NCI-H524 (cell line): Measurements from ENCODE around the gene USP9X.
"Not testable (repeated sequence)": the region's sequence is repeated elsewhere in the genome, so short reads cannot be mapped to it uniquely, and the experiment has no call there.

Experiments used
- DNase-seq, 2 experiments: peaks; one replicate each; lab custom pipeline; 2025; lab: John Stamatoyannopoulos, UW

Gene USP9X

GRCh38 chrX:41084893-41085511 lies at the start of gene USP9X:
USP9X (plus strand) TSS chrX:41085445; CDS start chrX:41123629, 38,184 bp downstream.
- peak; percentile 80 to 90 for DNase-seq

DNA sequence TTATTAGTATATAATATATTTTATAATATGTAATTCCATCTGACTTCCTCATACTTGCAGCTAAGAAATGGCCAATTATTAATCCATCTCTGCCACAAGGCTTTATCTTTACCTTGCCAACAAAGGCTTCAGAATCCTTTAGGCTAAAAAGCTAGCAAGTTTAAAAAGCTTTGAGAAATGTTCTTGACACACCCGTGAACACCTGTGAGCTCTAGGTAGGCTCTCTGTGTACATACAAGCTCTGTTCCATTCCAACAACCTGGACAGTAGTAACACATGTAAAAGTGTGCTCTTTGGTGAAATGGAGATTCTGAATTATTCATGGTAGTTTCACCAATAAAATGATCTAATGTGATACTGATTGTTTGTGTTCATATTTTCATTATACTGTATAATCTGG lies 49.7 kb upstream of the USP9X start:
- no peak for DNase-seq

- DNase-seq: no peak
Measured at GRCh38 chrX:41036668-41037326, 48.4 kb upstream of the USP9X start.

- no peak for DNase-seq
Measured at GRCh38 chrX:41043196-41043595, 42.0 kb upstream of the USP9X start.

GRCh38 chrX:41043674-41044345 lies 41.4 kb upstream of the USP9X start:
- DNase-seq: no peak

- peak in 1 of 2 experiments; percentile 1 for DNase-seq
Measured at GRCh38 chrX:41045960-41046567, 39.2 kb upstream of the USP9X start.

- DNase-seq: no peak
Measured at GRCh38 chrX:41047878-41048534, 37.2 kb upstream of the USP9X start.

- no peak for DNase-seq
Measured at GRCh38 chrX:41050359-41050758, 34.9 kb upstream of the USP9X start.

- DNase-seq: no peak
Measured at GRCh38 chrX:41051288-41051687, 34.0 kb upstream of the USP9X start.

DNA sequence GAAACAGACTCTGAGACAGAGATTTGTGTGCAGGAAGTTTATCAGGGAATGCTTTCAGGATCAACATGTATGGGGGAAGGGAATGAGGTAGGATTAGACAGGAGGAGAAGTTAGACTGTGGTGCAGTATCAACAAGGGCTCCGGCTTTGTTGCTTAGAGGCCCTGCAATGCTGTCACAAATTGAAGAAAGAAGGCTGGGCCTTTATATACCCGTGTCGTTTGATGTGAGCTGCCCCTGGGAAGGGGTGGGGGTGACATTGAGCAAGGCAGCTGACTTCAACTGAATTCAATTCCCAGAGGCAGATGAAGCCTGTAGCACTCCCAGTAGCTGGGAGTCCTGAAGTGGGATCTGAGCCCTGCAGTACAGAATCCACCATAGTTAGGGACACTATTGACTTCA lies 29.5 kb upstream of the USP9X start:
- DNase-seq: no peak

DNA sequence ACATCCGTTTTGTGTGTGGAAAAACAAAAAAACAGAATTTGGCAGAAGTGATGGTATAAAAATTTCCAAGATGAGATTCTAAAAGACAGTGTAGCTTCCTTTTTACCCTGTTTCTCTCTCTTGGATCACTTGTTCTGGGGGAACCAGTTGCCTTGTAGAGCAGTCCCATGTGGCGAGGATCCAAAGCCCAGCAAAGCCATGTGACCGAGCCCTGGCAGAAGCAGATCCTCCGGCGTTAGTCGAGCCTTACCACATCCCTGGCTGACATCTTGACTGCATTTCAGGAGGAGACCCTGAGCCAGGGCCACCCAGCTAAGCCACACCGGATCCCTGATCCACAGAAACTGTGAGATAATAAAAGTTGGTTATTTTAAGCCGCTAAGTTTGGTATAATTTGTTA lies 22.0 kb upstream of the USP9X start:
- DNase-seq: not testable (repeated sequence)

DNA sequence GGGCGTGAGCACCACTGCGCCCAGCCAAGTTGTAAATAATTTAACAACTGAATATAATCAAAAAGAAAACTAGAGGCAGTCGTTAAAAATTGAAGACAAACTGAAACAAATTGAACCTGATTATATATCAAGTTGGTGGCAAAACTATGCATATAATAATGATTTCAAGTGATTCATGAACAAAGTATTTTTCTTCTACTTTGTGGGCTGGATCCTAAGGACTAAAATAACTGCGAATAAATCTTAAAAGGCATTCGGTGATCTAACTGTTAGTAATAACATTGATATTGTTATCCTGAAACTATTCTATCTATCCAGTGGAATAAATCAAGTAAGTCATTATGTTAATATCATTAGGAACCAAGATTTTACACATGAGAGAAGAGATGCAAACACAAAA lies 21.2 kb upstream of the USP9X start:
- no peak for DNase-seq

GRCh38 chrX:41066391-41066790 lies 18.9 kb upstream of the USP9X start:
- no peak for DNase-seq

DNA sequence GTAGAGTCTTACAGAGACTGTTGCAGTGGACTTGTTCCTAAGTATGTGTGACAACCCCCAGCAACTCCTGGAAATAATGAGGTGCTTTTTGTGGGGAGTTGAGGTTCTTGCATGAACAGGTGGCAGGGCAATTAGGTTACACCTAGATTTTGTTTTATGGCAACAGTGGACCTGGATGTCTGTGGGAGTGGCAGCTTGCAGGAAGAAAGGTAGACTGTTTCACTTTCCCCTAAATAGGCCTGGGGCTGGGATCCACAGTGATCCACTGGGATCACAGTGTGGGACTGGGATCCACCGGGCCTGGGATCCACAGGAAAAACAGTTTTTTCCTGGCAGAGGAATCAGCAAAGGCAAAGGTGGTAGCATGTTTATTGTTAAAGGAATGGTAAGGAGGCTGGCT lies 18.3 kb upstream of the USP9X start:
- DNase-seq: no peak

DNA sequence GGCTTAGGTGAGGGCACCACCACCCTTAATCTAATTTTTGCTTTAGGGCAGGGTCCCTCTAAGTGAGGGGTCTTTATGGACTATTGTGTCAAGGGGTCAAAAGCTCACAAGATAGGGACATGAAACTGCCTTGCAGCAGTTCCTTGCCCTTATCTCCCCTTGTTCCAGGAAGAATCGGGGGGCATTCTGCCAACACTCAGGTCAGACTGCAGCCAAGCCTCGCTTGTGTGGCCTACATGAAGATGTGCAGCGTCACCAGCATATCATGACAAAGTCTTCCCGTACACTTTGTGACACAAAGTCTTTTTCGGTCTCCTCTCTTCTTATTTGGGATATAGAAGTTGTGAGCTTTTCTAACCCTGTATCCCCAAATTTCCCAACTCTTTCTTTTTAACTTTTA lies 17.5 kb upstream of the USP9X start:
- DNase-seq: no peak

GRCh38 chrX:41076742-41077141 lies 8.5 kb upstream of the USP9X start:
- no peak for DNase-seq

GRCh38 chrX:41081821-41082220 lies 3.4 kb upstream of the USP9X start:
- DNase-seq: no peak

GRCh38 chrX:41082783-41083182 lies 2.5 kb upstream of the USP9X start:
- no peak for DNase-seq

- DNase-seq: peak; percentile 94 to 97
Measured at GRCh38 chrX:41084044-41084892, 977 bp upstream of the USP9X start.

DNA sequence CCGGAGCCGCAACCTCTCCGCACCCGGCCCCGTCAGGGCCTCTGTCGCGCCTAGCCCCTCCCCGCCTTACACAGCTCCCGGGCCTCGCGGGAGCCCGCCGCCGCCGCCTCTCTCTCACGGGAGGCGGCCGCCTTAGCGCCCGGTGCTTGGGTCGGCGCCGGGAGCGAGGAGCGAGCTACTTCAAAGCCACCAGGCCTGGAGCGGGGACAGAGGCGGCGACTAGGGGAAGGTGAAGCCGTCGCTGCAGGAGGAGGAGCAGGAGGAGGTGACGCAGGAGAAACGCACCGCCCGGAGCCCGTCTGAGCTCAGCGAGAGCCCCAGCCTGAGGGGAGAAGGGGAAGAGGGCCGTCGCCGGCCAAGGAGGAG lies 250 bp downstream of the USP9X start:
- DNase-seq: peak; percentile 33 to 52

- DNase-seq: peak; percentile 55 to 71
Measured at GRCh38 chrX:41085878-41086626, 807 bp downstream of the USP9X start.
